Esophagus squamous epithelium (tissue), 4 donors: ENCODE data around the gene ERO1B.

ENCODE experiments used
- CTCF ChIP-seq, 6 experiments: fragments of 450-650 bp in 4 of 6; fragments of 200-600 bp in 2 of 6; sonication (generic) in 2 of 6; IDR thresholded peaks; one replicate each; pipeline ENCODE4 v1.5.1; 2016 to 2019; ENCODE audit warnings: antibody characterized with exemption in 6 of 6, mild to moderate bottlenecking in 4 of 6, moderate library complexity in 4 of 6
- POLR2A ChIP-seq, 4 donors: fragments of 450-650 bp; IDR thresholded peaks; one replicate each; pipeline ENCODE4 v1.6.1; 2017; ENCODE audit warnings: antibody characterized with exemption in 4 of 4, mild to moderate bottlenecking in 4 of 4, moderate library complexity in 3 of 4

GRCh38 chr1:236211815-236212214 lies 69.9 kb downstream of the ERO1B start:
- TF ChIP-seq CTCF (IDR thresholded peaks at IDR 0.05): no peak
- TF ChIP-seq POLR2A (IDR thresholded peaks at IDR 0.05): no peak
